OCI-LY7 (cell line): ENCODE data around the gene SIAH1.

Experiments
- CTCF ChIP-seq: fragments of 200-600 bp; sonication (generic); conservative IDR thresholded peaks from 2 replicates; pipeline ENCODE4 v1.5.1; 2014; ENCODE audit warnings: mild to moderate bottlenecking, antibody characterized with exemption, low read length, moderate library complexity, mixed read lengths
- EZH2phosphoT487 ChIP-seq: fragments of 200-600 bp; sonication (generic); IDR thresholded peaks from 2 replicates; pipeline ENCODE4 v1.6.1; 2018; ENCODE audit warnings: low read depth, borderline replicate concordance, mild to moderate bottlenecking, mixed run types, antibody characterized with exemption, low read length, moderate library complexity, mixed read lengths

- TF ChIP-seq EZH2phosphoT487 (no peak), CTCF (no peak)
Measured at GRCh38 chr16:48383877-48384519, 1.2 kb downstream of the SIAH1 start.
